HCT116 (cell line): ENCODE measurements around the gene USP50. TPM values are rescaled to one million over a fixed set of nuclear protein-coding genes. Genes with fewer than 3 reads are reported as not detected.

Experiments used
- ATAC-seq: fragments of 200-7000 bp; cut with Tn5 transposase; 2 replicates; pipeline ENCODE4 v1.9.1; 2020; ENCODE audit warnings: mild to moderate bottlenecking, moderate library complexity
- BruUV-seq: library from RNA; stranded (reverse); fragments of 400-500 nt; replicated peaks from 2 replicates; lab custom pipeline; 2021; lab: Mats Ljungman, UMichigan
- CTCF ChIA-PET: fragments of 300-600 bp; sonication (Branson Sonifier 250); formaldehyde crosslinking; loops from one replicate; lab custom pipeline; 2021; ENCODE audit warnings: antibody characterized with exemption; lab: Charles Lee
- POLR2A ChIA-PET: fragments of 300-600, 350-600 bp; sonication (Branson Sonifier 250); formaldehyde crosslinking; loops from one replicate; lab custom pipeline; 2021; ENCODE audit warnings: antibody characterized with exemption; lab: Charles Lee
- RAD21 ChIA-PET, 2 experiments: fragments of 300-600 bp; sonication (Branson Sonifier 250); formaldehyde crosslinking; loops; one replicate each; lab custom pipeline; 2023; ENCODE audit warnings: low total read pairs in 2 of 2; ENCODE audit not compliant: uncharacterized antibody in 2 of 2, unreplicated experiment in 2 of 2, low non-redundant PET in 1 of 2; lab: Charles Lee
- DNase-seq: peaks from one replicate; pipeline ENCODE4 v3.0.0-alpha.2; 2010; ENCODE audit warnings: low read depth, low spot score
- H2AFZ ChIP-seq: fragments of 200-600 bp; shearing (Covaris generic), sonication (generic); 2 replicates; pipeline ENCODE4 v1.6.1; 2017; ENCODE audit warnings: low read depth, mixed run types, mixed read lengths, antibody characterized with exemption, low read length; ENCODE audit not compliant: poor library complexity, severe bottlenecking
- H3K27ac ChIP-seq: 2 replicates; pipeline ENCODE4 v1.5.1; 2012; ENCODE audit warnings: low read depth, low read length
- H3K27me3 ChIP-seq: fragments of 200-600 bp; sonication (generic); 2 replicates; pipeline ENCODE4 v1.6.1; 2016; ENCODE audit warnings: mixed run types, low read length, mixed read lengths; ENCODE audit not compliant: insufficient read depth
- H3K36me3 ChIP-seq, 2 experiments: fragments of 200-500 bp in 1 of 2; fragments of 200-600 bp in 1 of 2; sonication (Bioruptor generic) in 1 of 2; sonication (generic) in 1 of 2; 2 replicates each; pipeline versions ENCODE4 v1.5.1 to v1.6.1; 2014 to 2016; ENCODE audit warnings: low read length in 2 of 2, inconsistent platforms in 1 of 2, mixed read lengths in 1 of 2, mixed run types in 1 of 2; ENCODE audit not compliant: insufficient read depth in 2 of 2, control insufficient read depth in 1 of 2
- H3K4me1 ChIP-seq, 2 experiments: fragments of 200-600 bp in 1 of 2; sonication (generic) in 1 of 2; 2 replicates each; pipeline versions ENCODE4 v1.5.1 to v1.6.1; 2012 to 2017; ENCODE audit warnings: low read length in 2 of 2, inconsistent platforms in 1 of 2, mild to moderate bottlenecking in 1 of 2, mixed read lengths in 1 of 2, mixed run types in 1 of 2, moderate library complexity in 1 of 2; ENCODE audit not compliant: insufficient read depth in 2 of 2, control insufficient read depth in 1 of 2
- H3K4me2 ChIP-seq: fragments of 200-600 bp; sonication (generic); 2 replicates; pipeline ENCODE4 v1.6.1; 2017; ENCODE audit warnings: mixed run types, low read length, mixed read lengths
- H3K4me3 ChIP-seq, 2 experiments: fragments of 200-600 bp in 1 of 2; sonication (generic) in 1 of 2; replicated peaks in 1 of 2; 2 replicates each; pipeline ENCODE4 v1.5.1; 2011 to 2016; ENCODE audit warnings: low read length in 2 of 2, control low read depth in 1 of 2, low read depth in 1 of 2, mild to moderate bottlenecking in 1 of 2, mixed read lengths in 1 of 2, mixed run types in 1 of 2
- H3K79me2 ChIP-seq: fragments of 200-600 bp; sonication (generic); 2 replicates; pipeline ENCODE4 v1.6.1; 2017; ENCODE audit warnings: mild to moderate bottlenecking, mixed run types, low read length, moderate library complexity, mixed read lengths; ENCODE audit not compliant: insufficient read depth
- H3K9ac ChIP-seq: fragments of 200-600 bp; sonication (generic); 2 replicates; pipeline ENCODE4 v1.6.1; 2016; ENCODE audit warnings: low read length, mixed read lengths
- H3K9me2 ChIP-seq: fragments of 200-600 bp; sonication (generic), shearing (Covaris generic); 2 replicates; pipeline ENCODE4 v1.6.1; 2017; ENCODE audit warnings: mixed run types, mild to moderate bottlenecking, moderate library complexity; ENCODE audit not compliant: insufficient read depth
- H3K9me3 ChIP-seq, 2 experiments: fragments of 200-500 bp in 1 of 2; fragments of 200-600 bp in 1 of 2; sonication (Bioruptor generic) in 1 of 2; sonication (generic) in 1 of 2; 2 replicates each; pipeline ENCODE4 v1.6.1; 2014 to 2017; ENCODE audit warnings: low read length in 2 of 2, mixed read lengths in 2 of 2, inconsistent platforms in 1 of 2, low read depth in 1 of 2, mild to moderate bottlenecking in 1 of 2, mixed run types in 1 of 2, moderate library complexity in 1 of 2; ENCODE audit not compliant: control insufficient read depth in 1 of 2, insufficient read depth in 1 of 2
- H4K20me1 ChIP-seq: fragments of 200-600 bp; sonication (generic), shearing (Covaris generic); 2 replicates; pipeline ENCODE4 v1.6.1; 2017; ENCODE audit warnings: mixed run types, mild to moderate bottlenecking, moderate library complexity; ENCODE audit not compliant: insufficient read depth
- CTCF ChIP-seq, 3 experiments: fragments of 200-600 bp in 1 of 3; sonication (generic) in 1 of 3; IDR thresholded peaks in 2 of 3; conservative IDR thresholded peaks in 1 of 3; 2 replicates each; pipeline ENCODE4 v1.5.1; 2012 to 2017; ENCODE audit warnings: low read depth in 2 of 3, low read length in 2 of 3, antibody characterized with exemption in 1 of 3, borderline replicate concordance in 1 of 3, control low read depth in 1 of 3, mild to moderate bottlenecking in 1 of 3, mixed read lengths in 1 of 3, mixed run types in 1 of 3, moderate library complexity in 1 of 3; ENCODE audit not compliant: insufficient read depth in 1 of 3
- EGR1 ChIP-seq: IDR thresholded peaks from 2 replicates; pipeline ENCODE4 v1.6.1; 2012; ENCODE audit warnings: low read depth
- ELF1 ChIP-seq: IDR thresholded peaks from 2 replicates; pipeline ENCODE4 v1.6.1; 2012; ENCODE audit warnings: low read depth, borderline replicate concordance
- EZH2 ChIP-seq: fragments of 200-600 bp; sonication (generic); IDR thresholded peaks from 2 replicates; pipeline ENCODE4 v1.6.1; 2017; ENCODE audit warnings: antibody characterized with exemption, mixed run types
- EZH2phosphoT487 ChIP-seq: fragments of 200-600 bp; IDR thresholded peaks from 2 replicates; pipeline ENCODE4 v1.6.1; 2018; ENCODE audit warnings: antibody characterized with exemption, borderline replicate concordance
- FOSL1 ChIP-seq: IDR thresholded peaks from 2 replicates; pipeline ENCODE4 v1.6.1; 2012; ENCODE audit warnings: low read depth
- POLR2AphosphoS5 ChIP-seq: IDR thresholded peaks from 2 replicates; pipeline ENCODE4 v1.6.1; 2011; ENCODE audit warnings: mild to moderate bottlenecking, low read depth, low read length, moderate library complexity
- SIN3A ChIP-seq: IDR thresholded peaks from 2 replicates; pipeline ENCODE4 v1.6.1; 2012; ENCODE audit warnings: low read depth
- SRF ChIP-seq: IDR thresholded peaks from 2 replicates; pipeline ENCODE4 v1.6.1; 2012; ENCODE audit warnings: low read depth
- ZFX ChIP-seq: fragments of 450-650 bp; IDR thresholded peaks from 2 replicates; pipeline ENCODE4 v1.6.1; 2017
- intact Hi-C: fragments of 100-400 bp; cut with micrococcal nuclease; formaldehyde crosslinking; loops from 2 replicates; pipeline ENCODE4 v1.10.0; 2022
- total RNA-seq: library from RNA; stranded (reverse); gene quantifications from one replicate; pipeline ENCODE4 v1.2.1, GENCODE V29; 2021; ENCODE audit not compliant: unreplicated experiment
- TF ChIP-seq, protein P1 (sequence below): IDR thresholded peaks from 2 replicates; pipeline ENCODE4 v1.6.1; 2011; ENCODE audit warnings: mild to moderate bottlenecking, low read length, moderate library complexity; ENCODE audit not compliant: insufficient replicate concordance; ENCODE audit errors: extremely low read depth
- TF ChIP-seq, protein P2 (sequence below): IDR thresholded peaks from 2 replicates; pipeline ENCODE4 v1.6.1; 2012; ENCODE audit warnings: low read depth

USP50 gene
- total RNA-seq, 1 experiment from 2014 or later = not detected

DNA sequence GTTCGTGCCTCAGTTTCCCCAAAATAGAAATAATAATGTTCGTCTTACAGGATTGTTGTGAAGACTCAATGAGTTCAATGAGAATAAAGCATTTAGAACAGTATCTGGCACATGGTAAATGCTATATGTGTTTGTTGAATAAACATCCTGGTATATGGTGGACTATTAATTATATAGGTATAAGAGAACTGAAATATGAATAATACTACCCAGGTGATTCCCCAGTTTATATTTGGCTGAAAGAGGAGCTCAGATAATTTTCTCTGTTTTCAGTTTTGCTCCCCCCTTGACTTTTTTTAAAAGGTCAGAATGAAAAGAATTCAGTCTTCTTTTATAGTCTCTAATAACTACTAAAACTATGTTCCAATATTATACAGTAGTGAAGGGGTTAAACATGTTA lies 75.4 kb downstream of the USP50 start:
- no TSS peak for BruUV-seq
- intact Hi-C loops = no loop called here

More for the DNA sequence above, 75.4 kb downstream of the USP50 start:
- DNase-seq = no peak
- ChIA-PET POLR2A (no interaction called here), RAD21 (no interaction called here), CTCF (no interaction called here)
- TF ChIP-seq ELF1 = no peak
- no peak for TF ChIP-seq CTCF (IDR thresholded peaks at IDR 0.05 in 2 of 3, conservative IDR thresholded peaks at IDR 0.05 in 1 of 3; ENCODE audit: borderline replicate concordance in 1 of 3, insufficient read depth in 1 of 3, low read depth in 2 of 3, low read length in 2 of 3)
- no peak for TF ChIP-seq EZH2
- no peak for TF ChIP-seq SIN3A
- no peak for TF ChIP-seq SRF
- TF ChIP-seq, protein P1, sequence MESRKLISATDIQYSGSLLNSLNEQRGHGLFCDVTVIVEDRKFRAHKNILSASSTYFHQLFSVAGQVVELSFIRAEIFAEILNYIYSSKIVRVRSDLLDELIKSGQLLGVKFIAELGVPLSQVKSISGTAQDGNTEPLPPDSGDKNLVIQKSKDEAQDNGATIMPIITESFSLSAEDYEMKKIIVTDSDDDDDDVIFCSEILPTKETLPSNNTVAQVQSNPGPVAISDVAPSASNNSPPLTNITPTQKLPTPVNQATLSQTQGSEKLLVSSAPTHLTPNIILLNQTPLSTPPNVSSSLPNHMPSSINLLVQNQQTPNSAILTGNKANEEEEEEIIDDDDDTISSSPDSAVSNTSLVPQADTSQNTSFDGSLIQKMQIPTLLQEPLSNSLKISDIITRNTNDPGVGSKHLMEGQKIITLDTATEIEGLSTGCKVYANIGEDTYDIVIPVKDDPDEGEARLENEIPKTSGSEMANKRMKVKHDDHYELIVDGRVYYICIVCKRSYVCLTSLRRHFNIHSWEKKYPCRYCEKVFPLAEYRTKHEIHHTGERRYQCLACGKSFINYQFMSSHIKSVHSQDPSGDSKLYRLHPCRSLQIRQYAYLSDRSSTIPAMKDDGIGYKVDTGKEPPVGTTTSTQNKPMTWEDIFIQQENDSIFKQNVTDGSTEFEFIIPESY = no peak
- no peak for TF ChIP-seq ZFX
- TF ChIP-seq FOSL1 = no peak
- no peak for TF ChIP-seq POLR2AphosphoS5
- no peak for TF ChIP-seq EGR1
- TF ChIP-seq, protein P2, sequence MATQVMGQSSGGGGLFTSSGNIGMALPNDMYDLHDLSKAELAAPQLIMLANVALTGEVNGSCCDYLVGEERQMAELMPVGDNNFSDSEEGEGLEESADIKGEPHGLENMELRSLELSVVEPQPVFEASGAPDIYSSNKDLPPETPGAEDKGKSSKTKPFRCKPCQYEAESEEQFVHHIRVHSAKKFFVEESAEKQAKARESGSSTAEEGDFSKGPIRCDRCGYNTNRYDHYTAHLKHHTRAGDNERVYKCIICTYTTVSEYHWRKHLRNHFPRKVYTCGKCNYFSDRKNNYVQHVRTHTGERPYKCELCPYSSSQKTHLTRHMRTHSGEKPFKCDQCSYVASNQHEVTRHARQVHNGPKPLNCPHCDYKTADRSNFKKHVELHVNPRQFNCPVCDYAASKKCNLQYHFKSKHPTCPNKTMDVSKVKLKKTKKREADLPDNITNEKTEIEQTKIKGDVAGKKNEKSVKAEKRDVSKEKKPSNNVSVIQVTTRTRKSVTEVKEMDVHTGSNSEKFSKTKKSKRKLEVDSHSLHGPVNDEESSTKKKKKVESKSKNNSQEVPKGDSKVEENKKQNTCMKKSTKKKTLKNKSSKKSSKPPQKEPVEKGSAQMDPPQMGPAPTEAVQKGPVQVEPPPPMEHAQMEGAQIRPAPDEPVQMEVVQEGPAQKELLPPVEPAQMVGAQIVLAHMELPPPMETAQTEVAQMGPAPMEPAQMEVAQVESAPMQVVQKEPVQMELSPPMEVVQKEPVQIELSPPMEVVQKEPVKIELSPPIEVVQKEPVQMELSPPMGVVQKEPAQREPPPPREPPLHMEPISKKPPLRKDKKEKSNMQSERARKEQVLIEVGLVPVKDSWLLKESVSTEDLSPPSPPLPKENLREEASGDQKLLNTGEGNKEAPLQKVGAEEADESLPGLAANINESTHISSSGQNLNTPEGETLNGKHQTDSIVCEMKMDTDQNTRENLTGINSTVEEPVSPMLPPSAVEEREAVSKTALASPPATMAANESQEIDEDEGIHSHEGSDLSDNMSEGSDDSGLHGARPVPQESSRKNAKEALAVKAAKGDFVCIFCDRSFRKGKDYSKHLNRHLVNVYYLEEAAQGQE = no peak
- no peak for TF ChIP-seq EZH2phosphoT487
- Histone ChIP-seq H3K9ac (no peak overlapping the region), H2AFZ (no peak overlapping the region), H3K4me2 (no peak overlapping the region), H3K79me2 (no peaks in the 10 kb centered on the region; the same call in 1 of the 2 replicates), H3K4me3 (no peak overlapping the region), H3K9me3 (no peaks in the 10 kb centered on the region), H3K27me3 (no peaks in the 10 kb centered on the region), H3K9me2 (no peaks in the 10 kb centered on the region), H3K4me1 (no peaks in the 10 kb centered on the region), H3K27ac (no peak overlapping the region), H4K20me1 (no peaks in the 10 kb centered on the region), H3K36me3 (peaks cover 4 to 5% of the 10 kb centered on the region in 2 experiments; a peak in 2 of 4 replicates)
- no peak for ATAC-seq
